Measurements from ENCODE around the gene C2orf81. TPM values are rescaled to one million over a fixed set of nuclear protein-coding genes. Genes with fewer than 3 reads are reported as not detected.
A peak's percentile ranks its signal among the peaks of the same experiment; 100 is the strongest.
"Not testable (repeated sequence)": the region's sequence is repeated elsewhere in the genome, so short reads cannot be mapped to it uniquely, and the experiment has no call there.

C2orf81 gene
- total RNA-seq, 1 experiment from 2014 or later: 1.4 TPM

DNA sequence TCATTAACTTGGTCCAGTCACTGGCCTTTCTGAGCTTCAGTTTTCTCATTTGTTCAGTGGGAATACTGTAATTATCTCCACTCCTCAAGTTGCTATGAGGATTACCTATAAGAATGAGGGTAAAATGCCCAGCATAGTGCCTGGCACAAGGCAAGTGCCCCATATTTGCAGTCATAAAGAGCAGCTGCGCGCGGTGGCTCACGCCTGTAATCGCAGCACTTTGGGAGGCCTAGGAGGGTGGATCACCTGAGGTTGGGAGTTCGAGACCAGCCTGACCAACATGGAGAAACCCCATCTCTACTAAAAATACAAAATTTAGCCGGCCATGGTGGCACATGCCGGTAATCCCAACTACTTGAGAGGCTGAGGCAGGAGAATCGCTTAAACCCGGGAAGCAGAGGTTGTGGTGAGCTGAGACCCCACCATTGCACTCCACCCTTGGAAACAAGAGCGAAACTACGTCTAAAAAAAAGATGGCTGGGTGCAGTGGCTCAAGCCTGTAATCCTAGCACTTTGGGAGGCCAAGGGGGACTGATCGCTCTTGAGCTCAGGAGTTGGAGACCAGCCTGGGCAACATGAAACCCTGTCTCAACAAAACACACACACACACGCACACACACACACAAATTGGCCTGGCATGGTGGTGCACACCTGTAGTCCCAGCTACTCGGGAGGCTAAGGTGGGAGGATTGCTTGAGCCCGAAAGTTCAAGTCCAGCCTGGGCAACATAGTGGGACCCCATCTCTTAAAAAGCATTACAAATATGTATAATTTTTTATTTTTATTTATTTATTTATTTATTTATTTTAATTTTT is 21.3 kb upstream of the C2orf81 start:
- DNase-seq (ENCODE audit: low read depth): not testable (repeated sequence)

GRCh38 chr2:74441690-74442482 is 20.5 kb upstream of the C2orf81 start, which contains the start of gene RTKN:
TSS of gene RTKN (minus strand) at chr2:74441937. CDS start at chr2:74441816, 121 bp downstream.
- no peak for DNase-seq (ENCODE audit: low read depth)

DNA sequence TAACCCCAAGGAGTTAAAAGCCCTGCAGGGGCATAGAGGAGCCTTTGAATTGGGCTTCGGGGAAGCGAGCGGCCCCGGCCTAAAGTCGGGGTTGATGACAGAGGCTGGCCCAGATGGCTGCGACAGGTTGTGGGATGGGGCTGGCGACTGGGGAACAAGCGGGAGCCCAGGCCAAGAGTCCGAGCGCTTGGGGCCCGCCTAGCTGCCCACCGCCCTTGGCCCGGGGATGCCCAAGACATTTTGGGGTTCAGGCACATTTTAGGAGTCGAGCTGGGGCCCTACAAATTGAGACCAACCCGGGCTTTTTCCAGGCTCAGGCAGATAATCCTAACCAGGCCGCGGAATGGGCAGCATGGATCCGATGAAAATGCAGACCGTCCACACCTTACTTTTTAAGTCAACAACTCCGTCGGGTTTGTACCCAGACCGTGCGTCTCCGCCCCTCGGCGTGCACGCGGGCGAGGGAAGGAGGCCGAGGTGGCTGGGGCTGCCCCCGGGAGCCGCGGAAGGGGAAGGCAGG is 19.8 kb upstream of the C2orf81 start:
- no peak for DNase-seq (ENCODE audit: low read depth)

- peak; percentile 85 for DNase-seq (ENCODE audit: low read depth)
Measured at GRCh38 chr2:74440378-74441169, 19.2 kb upstream of the C2orf81 start.

- DNase-seq (ENCODE audit: low read depth): peak; percentile 44
Measured at GRCh38 chr2:74439803-74440377, 18.5 kb upstream of the C2orf81 start.

DNA sequence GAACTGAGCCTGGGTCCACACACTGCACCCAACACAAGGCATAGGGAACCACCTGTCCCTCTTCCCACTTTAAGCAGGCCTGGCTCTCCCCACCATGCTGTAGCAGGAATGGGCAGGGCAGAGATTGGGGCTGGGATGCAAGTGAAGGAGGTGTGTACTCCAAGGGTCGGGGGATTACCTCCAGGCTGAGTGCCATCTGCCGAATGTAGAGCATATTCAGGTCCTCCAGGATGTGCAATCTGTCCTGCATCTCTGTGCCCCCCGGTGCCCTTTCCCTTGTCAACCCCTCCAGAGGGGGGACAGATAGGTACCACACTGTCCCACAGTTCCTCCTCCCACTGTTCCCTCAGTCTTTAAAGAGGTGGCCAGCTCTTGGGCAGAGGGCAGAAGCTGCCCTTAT is 18.0 kb upstream of the C2orf81 start:
- DNase-seq (ENCODE audit: low read depth): no peak

DNA sequence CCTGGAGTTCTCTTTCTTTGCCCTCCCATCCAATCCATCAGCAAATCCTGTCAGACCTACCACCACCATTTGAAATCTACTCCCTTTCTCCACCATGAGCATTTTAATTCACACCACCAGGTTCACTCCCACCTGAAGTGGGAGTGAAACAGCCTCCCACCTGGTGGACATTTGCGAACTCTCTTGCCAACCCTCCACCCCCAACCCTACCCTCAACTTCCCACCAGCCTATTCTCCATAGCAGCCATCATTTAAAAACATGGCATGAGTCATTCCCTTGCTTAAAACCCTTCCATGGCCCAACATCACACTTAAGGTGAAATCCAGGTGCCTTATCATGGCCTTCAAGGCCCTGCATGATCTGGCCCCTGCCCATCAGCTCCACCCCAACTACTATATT is 16.8 kb upstream of the C2orf81 start:
- DNase-seq (ENCODE audit: low read depth): no peak

DNA sequence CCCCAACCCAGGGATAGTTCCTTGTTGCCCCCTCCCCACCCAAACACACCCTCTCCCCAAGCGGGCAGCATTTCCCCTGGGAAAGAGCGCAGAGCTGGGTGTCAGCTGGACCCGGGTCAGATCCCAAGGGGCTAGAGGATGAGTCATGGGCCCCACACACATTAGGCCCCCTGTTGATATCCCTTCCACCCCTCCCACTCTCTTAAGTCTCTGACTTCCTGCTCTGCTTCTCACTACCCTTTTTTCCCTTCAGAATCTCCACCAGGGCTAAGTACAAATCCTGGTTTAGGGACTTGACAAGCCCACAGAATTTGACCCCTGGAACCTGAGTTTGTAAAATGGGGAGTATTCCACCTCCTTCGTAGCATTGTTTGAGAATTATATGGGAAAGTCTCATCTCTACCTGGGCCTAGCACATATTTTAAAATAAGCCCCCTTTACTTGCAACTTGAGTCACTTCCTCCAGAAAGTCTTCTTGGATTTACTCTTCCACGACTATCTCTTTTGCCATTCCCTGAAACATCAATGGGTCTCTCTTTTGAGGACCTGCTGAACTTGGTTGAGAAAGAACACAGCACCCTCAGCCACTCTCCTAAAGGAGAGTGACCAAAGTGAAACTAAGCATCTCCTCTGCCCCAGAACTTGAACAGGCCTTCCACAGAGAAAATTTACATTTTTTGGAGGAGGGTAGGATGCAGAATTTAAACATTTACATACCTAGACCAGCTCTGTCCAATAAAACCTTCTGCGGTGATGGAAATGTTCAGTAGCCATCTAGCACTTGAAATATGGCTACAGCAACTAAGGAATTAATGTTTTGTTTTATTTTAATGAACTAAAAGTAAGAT is 15.7 kb upstream of the C2orf81 start:
- DNase-seq (ENCODE audit: low read depth): no peak

- DNase-seq (ENCODE audit: low read depth): no peak
Measured at GRCh38 chr2:74436111-74436805, 14.8 kb upstream of the C2orf81 start.

DNA sequence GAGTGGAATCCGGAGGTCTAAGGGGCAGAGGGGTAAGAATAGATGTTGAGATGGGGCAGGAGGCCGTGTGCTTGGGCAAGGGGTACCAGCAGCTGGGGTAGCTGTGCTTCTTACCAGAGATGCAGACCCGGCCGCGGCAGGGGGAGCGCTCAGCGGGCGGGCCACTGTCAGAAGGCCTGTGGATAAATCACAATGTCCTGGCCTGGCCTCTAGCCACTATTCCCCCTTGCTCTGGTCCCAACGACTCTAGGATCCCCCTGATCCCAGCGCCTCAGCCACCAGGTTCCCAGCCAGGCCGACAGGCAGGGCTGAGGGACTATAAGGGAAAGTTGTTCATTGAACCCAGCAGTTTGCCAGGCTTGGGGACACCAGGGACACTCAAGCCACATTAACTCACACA is 9.1 kb upstream of the C2orf81 start:
- no peak for DNase-seq (ENCODE audit: low read depth)

GRCh38 chr2:74429487-74430451 is 8.3 kb upstream of the C2orf81 start:
- no peak for DNase-seq (ENCODE audit: low read depth)

DNA sequence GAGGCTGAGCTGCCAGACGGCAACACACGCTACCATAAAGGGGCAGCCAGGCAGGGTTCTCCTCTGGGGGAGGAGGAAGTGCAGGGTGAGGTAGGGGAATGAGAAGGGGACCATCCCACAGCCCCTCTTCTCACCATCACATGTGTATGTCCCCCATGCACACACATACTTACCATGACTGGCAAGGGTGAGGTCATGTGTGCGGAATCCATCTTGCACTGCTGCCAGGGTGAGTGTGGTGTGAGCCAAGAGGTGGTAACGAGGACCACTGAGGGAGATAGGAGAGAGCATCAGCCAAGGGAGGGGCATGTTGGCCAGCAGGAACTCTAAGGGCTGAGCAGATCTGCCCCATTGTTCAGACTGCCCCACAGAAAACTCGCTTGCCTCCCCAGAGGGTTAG is 7.3 kb upstream of the C2orf81 start:
- DNase-seq (ENCODE audit: low read depth): no peak

DNA sequence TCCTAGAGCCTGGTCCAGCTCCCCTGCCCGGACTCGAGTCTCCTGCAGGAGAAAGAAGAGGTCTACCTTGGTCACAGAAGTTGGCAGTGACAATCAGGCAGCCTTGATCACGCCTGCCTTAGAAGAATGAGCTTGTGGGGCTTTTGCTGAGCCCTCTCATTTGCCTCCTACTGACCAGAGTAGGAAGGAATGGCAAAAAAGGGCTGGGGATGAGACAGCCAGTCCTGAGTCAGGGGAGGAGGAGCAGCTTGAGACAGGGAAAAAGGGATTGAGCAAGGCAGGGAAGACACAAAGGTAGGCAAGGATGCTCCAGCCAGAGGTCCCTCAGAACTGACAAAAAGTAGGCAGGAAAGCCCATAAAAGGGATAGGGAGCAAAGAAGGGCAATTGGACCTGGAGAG is 6.1 kb upstream of the C2orf81 start:
- DNase-seq (ENCODE audit: low read depth): no peak

DNA sequence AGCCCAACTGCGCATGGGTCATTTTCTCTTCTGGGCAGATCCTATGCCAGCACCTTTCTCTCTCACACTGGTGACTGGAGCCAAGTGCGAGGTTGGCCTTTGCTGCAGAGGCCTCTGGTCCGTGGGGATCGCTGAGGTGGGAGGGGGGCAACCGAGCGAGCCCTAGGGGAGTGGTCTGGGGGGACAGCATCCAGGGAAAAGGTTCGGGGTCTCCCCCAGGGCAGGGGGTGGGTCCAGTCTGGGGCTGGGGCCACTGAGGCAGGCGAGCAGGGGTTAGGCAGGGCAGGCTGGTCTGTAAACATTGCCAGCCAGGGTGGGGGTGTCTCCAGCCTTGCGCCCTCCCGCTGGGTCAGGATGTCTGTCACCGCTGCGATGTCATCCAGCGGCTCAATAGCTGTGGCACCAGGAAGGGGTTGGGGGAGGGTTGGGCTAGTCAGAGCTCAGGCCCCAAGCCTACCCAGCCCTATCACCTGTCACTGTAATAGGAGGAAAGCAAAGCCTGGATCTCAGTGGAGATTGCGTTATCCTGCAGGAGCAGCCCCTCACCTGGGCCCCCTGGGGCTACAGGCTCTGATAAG is 4.9 kb upstream of the C2orf81 start:
- no peak for DNase-seq (ENCODE audit: low read depth)

GRCh38 chr2:74425523-74425922 is 4.1 kb upstream of the C2orf81 start:
- no peak for DNase-seq (ENCODE audit: low read depth)

DNA sequence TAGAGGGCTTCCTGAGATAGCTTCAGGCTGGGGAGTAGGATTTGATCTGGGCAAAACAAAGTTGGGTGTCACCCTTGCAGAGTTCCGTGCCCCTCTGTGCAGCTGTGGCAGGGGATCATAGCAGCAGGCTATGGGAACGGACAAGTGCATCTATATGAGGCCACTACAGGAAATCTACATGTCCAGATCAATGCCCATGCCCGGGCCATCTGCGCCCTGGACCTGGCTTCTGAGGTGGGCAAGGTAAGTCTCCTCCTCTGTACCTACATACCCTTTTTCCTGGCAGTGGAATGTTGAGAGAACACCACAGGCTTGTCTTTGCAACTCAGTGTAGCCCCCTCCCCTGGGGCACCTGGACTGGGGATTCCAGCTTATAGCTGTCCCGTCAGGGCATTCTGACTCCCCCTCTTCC is 3.6 kb upstream of the C2orf81 start:
- DNase-seq (ENCODE audit: low read depth): no peak

DNA sequence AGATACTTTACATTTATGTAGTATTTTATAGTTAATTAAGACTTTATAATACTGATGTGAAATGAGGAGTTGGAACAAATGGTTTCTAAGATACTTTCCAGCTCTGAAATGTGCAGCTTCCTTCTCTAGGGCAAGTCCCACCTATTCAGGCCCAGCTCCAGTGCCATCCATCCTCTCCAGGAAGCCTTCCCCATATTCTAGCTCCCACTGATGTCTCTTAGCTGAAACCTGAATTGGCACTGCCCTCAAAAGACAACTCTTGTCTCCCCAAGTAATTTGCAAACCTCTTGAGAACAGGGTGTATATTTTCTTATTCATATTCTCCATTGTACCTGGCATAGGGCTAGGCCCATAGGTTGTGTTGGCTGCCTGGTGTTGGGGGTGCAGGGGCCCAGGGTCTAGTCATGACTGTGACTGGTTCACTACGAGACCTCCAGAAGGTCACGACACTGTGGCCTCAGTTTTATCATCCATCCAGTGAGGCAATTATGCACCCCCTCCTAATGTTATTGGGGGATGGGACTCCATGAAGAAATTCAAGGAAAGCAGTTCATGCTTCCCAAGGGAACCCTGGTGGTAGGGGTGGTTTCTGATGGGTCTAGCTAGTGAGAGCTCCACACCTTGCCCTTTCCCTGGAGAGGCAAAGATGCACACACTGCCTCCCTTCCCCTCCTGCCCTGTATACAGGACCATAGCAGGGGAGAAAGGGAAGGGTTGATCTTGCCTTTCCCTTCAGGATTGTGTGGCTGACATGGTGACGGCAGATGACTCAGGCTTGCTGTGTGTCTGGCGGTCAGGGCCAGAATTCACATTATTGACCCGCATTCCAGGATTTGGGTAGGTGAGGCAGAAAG is 2.9 kb upstream of the C2orf81 start:
- DNase-seq (ENCODE audit: low read depth): no peak

Measured in Daoy (cell line).